Measurements from ENCODE around the gene GPR137. TPM values are rescaled to one million over a fixed set of nuclear protein-coding genes. Genes with fewer than 3 reads are reported as not detected.

Gene GPR137
- total and polyA plus RNA-seq, 2 experiments from 2014 or later: 16.3 to 32.5 TPM

- no peaks in the 10 kb centered on the region for H3K9me2 ChIP-seq (ENCODE audit: insufficient read depth)
- H3K9me3 Mint-ChIP-seq: no peaks in the 10 kb centered on the region; the same call in 1 of the 3 replicates
- H3K36me3 Mint-ChIP-seq (ENCODE audit: low read depth): no peaks in the 10 kb centered on the region; the same call in 2 of the 3 replicates
- TF ChIP-seq ZNF331 (CRISPR knock-in tag; IDR thresholded peaks at IDR 0.05; ENCODE audit: low read depth): no peak
- no peak for TF ChIP-seq POLR2AphosphoS5 (IDR thresholded peaks at IDR 0.05; ENCODE audit: low read depth)
- TF ChIP-seq ZNF462 (CRISPR knock-in tag; IDR thresholded peaks at IDR 0.05): no peak
- no peak for TF ChIP-seq CREB1 (CRISPR knock-in tag; IDR thresholded peaks at IDR 0.05; ENCODE audit: low read depth)
- no peak for TF ChIP-seq ZNF114 (CRISPR knock-in tag; IDR thresholded peaks at IDR 0.05)
- TF ChIP-seq, protein P1, sequence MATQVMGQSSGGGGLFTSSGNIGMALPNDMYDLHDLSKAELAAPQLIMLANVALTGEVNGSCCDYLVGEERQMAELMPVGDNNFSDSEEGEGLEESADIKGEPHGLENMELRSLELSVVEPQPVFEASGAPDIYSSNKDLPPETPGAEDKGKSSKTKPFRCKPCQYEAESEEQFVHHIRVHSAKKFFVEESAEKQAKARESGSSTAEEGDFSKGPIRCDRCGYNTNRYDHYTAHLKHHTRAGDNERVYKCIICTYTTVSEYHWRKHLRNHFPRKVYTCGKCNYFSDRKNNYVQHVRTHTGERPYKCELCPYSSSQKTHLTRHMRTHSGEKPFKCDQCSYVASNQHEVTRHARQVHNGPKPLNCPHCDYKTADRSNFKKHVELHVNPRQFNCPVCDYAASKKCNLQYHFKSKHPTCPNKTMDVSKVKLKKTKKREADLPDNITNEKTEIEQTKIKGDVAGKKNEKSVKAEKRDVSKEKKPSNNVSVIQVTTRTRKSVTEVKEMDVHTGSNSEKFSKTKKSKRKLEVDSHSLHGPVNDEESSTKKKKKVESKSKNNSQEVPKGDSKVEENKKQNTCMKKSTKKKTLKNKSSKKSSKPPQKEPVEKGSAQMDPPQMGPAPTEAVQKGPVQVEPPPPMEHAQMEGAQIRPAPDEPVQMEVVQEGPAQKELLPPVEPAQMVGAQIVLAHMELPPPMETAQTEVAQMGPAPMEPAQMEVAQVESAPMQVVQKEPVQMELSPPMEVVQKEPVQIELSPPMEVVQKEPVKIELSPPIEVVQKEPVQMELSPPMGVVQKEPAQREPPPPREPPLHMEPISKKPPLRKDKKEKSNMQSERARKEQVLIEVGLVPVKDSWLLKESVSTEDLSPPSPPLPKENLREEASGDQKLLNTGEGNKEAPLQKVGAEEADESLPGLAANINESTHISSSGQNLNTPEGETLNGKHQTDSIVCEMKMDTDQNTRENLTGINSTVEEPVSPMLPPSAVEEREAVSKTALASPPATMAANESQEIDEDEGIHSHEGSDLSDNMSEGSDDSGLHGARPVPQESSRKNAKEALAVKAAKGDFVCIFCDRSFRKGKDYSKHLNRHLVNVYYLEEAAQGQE (IDR thresholded peaks at IDR 0.05; ENCODE audit: unreplicated experiment): no peak
- TF ChIP-seq JUNB (IDR thresholded peaks at IDR 0.05; ENCODE audit: unreplicated experiment): no peak
- TF ChIP-seq NANOG (IDR thresholded peaks at IDR 0.05; ENCODE audit: borderline replicate concordance): no peak
- TF ChIP-seq EZH2 (IDR thresholded peaks at IDR 0.05; ENCODE audit: low read depth, unreplicated experiment): no peak
- no peak for TF ChIP-seq EZH2phosphoT487 (IDR thresholded peaks at IDR 0.05; ENCODE audit: unreplicated experiment)
- TF ChIP-seq, protein P2, sequence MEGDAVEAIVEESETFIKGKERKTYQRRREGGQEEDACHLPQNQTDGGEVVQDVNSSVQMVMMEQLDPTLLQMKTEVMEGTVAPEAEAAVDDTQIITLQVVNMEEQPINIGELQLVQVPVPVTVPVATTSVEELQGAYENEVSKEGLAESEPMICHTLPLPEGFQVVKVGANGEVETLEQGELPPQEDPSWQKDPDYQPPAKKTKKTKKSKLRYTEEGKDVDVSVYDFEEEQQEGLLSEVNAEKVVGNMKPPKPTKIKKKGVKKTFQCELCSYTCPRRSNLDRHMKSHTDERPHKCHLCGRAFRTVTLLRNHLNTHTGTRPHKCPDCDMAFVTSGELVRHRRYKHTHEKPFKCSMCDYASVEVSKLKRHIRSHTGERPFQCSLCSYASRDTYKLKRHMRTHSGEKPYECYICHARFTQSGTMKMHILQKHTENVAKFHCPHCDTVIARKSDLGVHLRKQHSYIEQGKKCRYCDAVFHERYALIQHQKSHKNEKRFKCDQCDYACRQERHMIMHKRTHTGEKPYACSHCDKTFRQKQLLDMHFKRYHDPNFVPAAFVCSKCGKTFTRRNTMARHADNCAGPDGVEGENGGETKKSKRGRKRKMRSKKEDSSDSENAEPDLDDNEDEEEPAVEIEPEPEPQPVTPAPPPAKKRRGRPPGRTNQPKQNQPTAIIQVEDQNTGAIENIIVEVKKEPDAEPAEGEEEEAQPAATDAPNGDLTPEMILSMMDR (conservative IDR thresholded peaks at IDR 0.05; ENCODE audit: low read depth in 2 of 2): no peak
- no peak for TF ChIP-seq STAT1 (IDR thresholded peaks at IDR 0.05; ENCODE audit: unreplicated experiment)
- ATAC-seq (no peak), DNase-seq (ENCODE audit: low spot score) (no peak)
- H3K4me1 Mint-ChIP-seq: peaks cover 11% of the 10 kb centered on the region
- no peak overlapping the region for H3K4me3 Mint-ChIP-seq
- H2AFZ ChIP-seq: no peak overlapping the region
- no peak overlapping the region for H3K27ac ChIP-seq (ENCODE audit: low read depth)
- H3K27me3 ChIP-seq (ENCODE audit: insufficient read depth): peaks cover 55% of the 10 kb centered on the region
- no peak overlapping the region for H3K27ac Mint-ChIP-seq
- peaks cover 1% of the 10 kb centered on the region; the same call in 1 of the 2 replicates for H4K20me1 ChIP-seq (replicated peaks; ENCODE audit: insufficient read depth)
- peaks cover 50% of the 10 kb centered on the region for H3K27me3 Mint-ChIP-seq (ENCODE audit: insufficient read depth, low read depth, poor library complexity)
- H3K4me1 ChIP-seq (ENCODE audit: insufficient read depth): peaks cover 8% of the 10 kb centered on the region
- no peak overlapping the region for H3K4me3 ChIP-seq
- H3K79me2 ChIP-seq (replicated peaks; ENCODE audit: insufficient read depth): no peaks in the 10 kb centered on the region
- H3K36me3 ChIP-seq (ENCODE audit: insufficient read depth): no peaks in the 10 kb centered on the region
- H3F3A ChIP-seq (replicated peaks; ENCODE audit: low read depth): peaks cover 13% of the 10 kb centered on the region; the same call in 1 of the 2 replicates
- no peak overlapping the region for H3K4me2 ChIP-seq
Observed at GRCh38 chr11:64288353-64288750, 2.7 kb downstream of the GPR137 start.

All from GM23338 (cell line).